ENCODE data around the gene PHKA2. TPM values are rescaled to one million over a fixed set of nuclear protein-coding genes. Genes with fewer than 3 reads are reported as not detected.

Gene PHKA2
- total RNA-seq: 42.6 TPM

GRCh38 chrX:18983666-18984380, at the start of gene PHKA2:
PHKA2 (minus strand) TSS chrX:18984114; CDS start chrX:18983932, 182 bp downstream.

Small RNAs within 50 kb of the gene (small RNA-seq; reads per million reads assigned to genes)
- not detected for gene RN7SL48P (ENCODE audit: low replicate concordance)

Other genes starting within 250 kb of the PHKA2 start
- 7.5 TPM for gene ADGRG2, start 138.4 kb upstream of the PHKA2 start, total RNA-seq